ENCODE measurements around the gene FAM241A. TPM values are rescaled to one million over a fixed set of nuclear protein-coding genes. Genes with fewer than 3 reads are reported as not detected.

Gene FAM241A
- total and polyA plus RNA-seq, 2 of the 13 experiments (the other 11 are each of a cell fraction or from before 2014, with no cell fraction given): 0.61 to 0.69 TPM

DNA sequence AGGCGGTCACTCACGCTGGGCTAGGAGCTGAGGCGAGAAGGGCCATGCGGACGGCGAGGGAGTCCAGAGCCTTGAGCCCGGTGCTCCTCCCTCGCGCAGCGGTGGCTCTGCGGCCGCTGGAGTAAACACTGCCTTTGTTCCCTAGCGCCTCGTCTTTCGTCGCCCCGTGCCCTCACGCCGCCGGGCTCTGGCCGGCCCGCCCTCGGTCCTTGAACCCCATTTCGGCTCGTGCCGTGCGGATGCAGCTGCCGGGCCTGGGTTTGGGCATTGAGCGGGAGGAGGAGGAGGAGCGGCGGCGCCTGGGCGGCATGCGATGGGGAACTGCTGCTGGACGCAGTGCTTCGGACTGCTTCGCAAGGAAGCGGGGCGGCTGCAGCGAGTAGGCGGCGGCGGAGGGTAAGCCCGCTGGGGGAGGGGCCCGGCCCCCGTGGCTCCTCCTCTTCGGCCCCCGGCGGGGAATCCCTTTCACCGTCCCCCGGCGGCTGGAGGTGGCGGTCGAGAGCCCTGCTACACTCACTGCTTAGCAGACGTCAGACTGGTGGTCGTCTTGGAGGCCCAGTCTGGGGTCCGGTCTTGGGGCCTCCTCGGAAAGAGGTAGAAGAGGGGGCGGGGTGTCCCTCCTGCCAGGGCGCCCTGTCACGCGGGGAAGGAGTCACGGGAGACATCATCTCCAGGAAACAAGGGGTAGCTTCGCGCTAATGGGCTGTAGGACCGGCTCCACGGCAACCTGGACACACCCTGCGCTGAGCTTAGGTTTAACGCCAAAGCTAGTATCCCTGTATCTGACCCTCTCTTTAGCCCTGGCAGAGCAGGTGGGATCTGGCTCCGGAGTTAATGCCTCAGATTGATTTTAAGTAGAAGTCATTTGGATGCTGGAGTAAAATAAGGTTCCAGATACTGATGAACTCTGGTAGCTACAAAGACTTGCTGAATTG is 86.8 kb downstream of the FAM241A start, which contains the start of gene AP1AR (continued):
- TF ChIP-seq MED13 (CRISPR knock-in tag; IDR thresholded peaks at IDR 0.05) (no peak), KLF9 (CRISPR knock-in tag; IDR thresholded peaks at IDR 0.05; ENCODE audit: low read depth) (no peak), ZKSCAN1 (IDR thresholded peaks at IDR 0.05; ENCODE audit: low read length) (no peak), MTA1 (CRISPR knock-in tag; IDR thresholded peaks at IDR 0.05; ENCODE audit: borderline replicate concordance) (no peak), ZNF350 (CRISPR knock-in tag; IDR thresholded peaks at IDR 0.05; ENCODE audit: borderline replicate concordance, low read depth) (peak; percentile 83), FIP1L1 (IDR thresholded peaks at IDR 0.05; ENCODE audit: borderline replicate concordance, insufficient read depth, low read depth, low read length) (no peak), ZNF10 (CRISPR knock-in tag; IDR thresholded peaks at IDR 0.05; ENCODE audit: borderline replicate concordance, low read depth) (no peak), KAT2B (IDR thresholded peaks at IDR 0.05; ENCODE audit: borderline replicate concordance, low read depth, low read length) (no peak), ZNF326 (CRISPR knock-in tag; IDR thresholded peaks at IDR 0.05; ENCODE audit: borderline replicate concordance) (no peak), ATF7-NPFF (CRISPR knock-in tag; IDR thresholded peaks at IDR 0.05; ENCODE audit: low read depth) (peak; percentile 83; the same call in 1 of the 2 replicates), ZNF20 (CRISPR knock-in tag; IDR thresholded peaks at IDR 0.05) (no peak), JUNB (CRISPR knock-in tag; IDR thresholded peaks at IDR 0.05; ENCODE audit: borderline replicate concordance) (no peak), ZNF670 (CRISPR knock-in tag; IDR thresholded peaks at IDR 0.05; ENCODE audit: borderline replicate concordance) (0 out of 2 replicates have a peak, but pooled peaks have one; percentile 22), SETDB1 (CRISPR knock-in tag; IDR thresholded peaks at IDR 0.05; ENCODE audit: borderline replicate concordance) (no peak; the same call in 1 of the 2 replicates), ZNF772 (CRISPR knock-in tag; IDR thresholded peaks at IDR 0.05) (peak; percentile 86), ZNF430 (CRISPR knock-in tag; IDR thresholded peaks at IDR 0.05) (0 out of 2 replicates have a peak, but pooled peaks have one; percentile 25), TAF1 (CRISPR knock-in tag; IDR thresholded peaks at IDR 0.05) (peak; percentile 94)
- TF ChIP-seq, protein P1, sequence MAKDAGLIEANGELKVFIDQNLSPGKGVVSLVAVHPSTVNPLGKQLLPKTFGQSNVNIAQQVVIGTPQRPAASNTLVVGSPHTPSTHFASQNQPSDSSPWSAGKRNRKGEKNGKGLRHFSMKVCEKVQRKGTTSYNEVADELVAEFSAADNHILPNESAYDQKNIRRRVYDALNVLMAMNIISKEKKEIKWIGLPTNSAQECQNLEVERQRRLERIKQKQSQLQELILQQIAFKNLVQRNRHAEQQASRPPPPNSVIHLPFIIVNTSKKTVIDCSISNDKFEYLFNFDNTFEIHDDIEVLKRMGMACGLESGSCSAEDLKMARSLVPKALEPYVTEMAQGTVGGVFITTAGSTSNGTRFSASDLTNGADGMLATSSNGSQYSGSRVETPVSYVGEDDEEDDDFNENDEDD (CRISPR knock-in tag; IDR thresholded peaks at IDR 0.05; ENCODE audit: borderline replicate concordance): no peak
- TF ChIP-seq, protein P2, sequence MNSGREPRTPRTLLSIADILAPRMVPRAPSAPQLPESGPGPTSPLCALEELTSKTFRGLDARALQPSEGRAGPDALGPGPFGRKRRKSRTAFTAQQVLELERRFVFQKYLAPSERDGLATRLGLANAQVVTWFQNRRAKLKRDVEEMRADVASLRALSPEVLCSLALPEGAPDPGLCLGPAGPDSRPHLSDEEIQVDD (CRISPR knock-in tag; IDR thresholded peaks at IDR 0.05; ENCODE audit: borderline replicate concordance): no peak; the same call in 1 of the 2 replicates
- TF ChIP-seq, protein P3, sequence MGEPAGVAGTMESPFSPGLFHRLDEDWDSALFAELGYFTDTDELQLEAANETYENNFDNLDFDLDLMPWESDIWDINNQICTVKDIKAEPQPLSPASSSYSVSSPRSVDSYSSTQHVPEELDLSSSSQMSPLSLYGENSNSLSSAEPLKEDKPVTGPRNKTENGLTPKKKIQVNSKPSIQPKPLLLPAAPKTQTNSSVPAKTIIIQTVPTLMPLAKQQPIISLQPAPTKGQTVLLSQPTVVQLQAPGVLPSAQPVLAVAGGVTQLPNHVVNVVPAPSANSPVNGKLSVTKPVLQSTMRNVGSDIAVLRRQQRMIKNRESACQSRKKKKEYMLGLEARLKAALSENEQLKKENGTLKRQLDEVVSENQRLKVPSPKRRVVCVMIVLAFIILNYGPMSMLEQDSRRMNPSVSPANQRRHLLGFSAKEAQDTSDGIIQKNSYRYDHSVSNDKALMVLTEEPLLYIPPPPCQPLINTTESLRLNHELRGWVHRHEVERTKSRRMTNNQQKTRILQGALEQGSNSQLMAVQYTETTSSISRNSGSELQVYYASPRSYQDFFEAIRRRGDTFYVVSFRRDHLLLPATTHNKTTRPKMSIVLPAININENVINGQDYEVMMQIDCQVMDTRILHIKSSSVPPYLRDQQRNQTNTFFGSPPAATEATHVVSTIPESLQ (CRISPR knock-in tag; conservative IDR thresholded peaks at IDR 0.05): peak; percentile 63; the same call in 1 of the 2 replicates
- TF ChIP-seq, protein P4, sequence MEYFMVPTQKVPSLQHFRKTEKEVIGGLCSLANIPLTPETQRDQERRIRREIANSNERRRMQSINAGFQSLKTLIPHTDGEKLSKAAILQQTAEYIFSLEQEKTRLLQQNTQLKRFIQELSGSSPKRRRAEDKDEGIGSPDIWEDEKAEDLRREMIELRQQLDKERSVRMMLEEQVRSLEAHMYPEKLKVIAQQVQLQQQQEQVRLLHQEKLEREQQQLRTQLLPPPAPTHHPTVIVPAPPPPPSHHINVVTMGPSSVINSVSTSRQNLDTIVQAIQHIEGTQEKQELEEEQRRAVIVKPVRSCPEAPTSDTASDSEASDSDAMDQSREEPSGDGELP (IDR thresholded peaks at IDR 0.05; ENCODE audit: borderline replicate concordance, low read depth): no peak
- TF ChIP-seq, protein P5, sequence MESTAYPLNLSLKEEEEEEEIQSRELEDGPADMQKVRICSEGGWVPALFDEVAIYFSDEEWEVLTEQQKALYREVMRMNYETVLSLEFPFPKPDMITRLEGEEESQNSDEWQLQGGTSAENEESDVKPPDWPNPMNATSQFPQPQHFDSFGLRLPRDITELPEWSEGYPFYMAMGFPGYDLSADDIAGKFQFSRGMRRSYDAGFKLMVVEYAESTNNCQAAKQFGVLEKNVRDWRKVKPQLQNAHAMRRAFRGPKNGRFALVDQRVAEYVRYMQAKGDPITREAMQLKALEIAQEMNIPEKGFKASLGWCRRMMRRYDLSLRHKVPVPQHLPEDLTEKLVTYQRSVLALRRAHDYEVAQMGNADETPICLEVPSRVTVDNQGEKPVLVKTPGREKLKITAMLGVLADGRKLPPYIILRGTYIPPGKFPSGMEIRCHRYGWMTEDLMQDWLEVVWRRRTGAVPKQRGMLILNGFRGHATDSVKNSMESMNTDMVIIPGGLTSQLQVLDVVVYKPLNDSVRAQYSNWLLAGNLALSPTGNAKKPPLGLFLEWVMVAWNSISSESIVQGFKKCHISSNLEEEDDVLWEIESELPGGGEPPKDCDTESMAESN (CRISPR knock-in tag; conservative IDR thresholded peaks at IDR 0.05): no peak; the same call in 1 of the 2 replicates

Measured in HepG2 (cell line).